ENCODE results near the gene NSL1.
A peak's percentile ranks its signal among the peaks of the same experiment; 100 is the strongest.

NSL1 gene

DNA sequence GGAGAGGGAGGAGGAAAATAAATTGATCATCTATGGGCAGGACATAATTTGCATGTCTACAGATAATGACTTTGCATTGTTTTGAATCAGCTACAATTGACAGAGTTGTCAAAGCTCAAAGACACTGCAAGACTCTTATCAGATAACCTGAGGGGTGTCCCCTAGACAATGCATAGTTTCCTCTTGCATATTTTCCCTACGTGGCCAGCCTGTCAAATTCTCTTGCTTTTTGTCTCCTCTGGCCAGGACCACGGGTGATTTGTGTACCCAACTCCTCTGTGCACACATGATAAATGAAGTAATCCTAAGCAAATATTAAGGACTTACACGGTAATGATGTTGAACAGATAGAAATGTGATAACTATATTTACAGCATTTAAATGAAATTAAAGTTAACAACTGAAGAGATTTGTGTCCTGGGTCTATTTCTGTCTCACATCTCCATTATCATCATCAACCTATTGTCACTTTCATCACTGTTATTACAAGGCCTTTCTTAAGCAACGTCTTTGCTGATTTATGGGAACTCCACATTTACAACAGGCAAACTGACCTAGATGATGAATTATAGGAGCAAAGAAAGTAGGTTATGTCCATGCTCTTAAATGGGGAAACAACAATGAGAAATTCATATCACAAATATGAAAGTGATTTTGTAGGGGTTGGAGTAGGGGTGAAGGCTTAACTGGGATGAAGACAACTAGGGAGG is 110.7 kb downstream of the NSL1 start:
- no peak for DNase-seq

DNA sequence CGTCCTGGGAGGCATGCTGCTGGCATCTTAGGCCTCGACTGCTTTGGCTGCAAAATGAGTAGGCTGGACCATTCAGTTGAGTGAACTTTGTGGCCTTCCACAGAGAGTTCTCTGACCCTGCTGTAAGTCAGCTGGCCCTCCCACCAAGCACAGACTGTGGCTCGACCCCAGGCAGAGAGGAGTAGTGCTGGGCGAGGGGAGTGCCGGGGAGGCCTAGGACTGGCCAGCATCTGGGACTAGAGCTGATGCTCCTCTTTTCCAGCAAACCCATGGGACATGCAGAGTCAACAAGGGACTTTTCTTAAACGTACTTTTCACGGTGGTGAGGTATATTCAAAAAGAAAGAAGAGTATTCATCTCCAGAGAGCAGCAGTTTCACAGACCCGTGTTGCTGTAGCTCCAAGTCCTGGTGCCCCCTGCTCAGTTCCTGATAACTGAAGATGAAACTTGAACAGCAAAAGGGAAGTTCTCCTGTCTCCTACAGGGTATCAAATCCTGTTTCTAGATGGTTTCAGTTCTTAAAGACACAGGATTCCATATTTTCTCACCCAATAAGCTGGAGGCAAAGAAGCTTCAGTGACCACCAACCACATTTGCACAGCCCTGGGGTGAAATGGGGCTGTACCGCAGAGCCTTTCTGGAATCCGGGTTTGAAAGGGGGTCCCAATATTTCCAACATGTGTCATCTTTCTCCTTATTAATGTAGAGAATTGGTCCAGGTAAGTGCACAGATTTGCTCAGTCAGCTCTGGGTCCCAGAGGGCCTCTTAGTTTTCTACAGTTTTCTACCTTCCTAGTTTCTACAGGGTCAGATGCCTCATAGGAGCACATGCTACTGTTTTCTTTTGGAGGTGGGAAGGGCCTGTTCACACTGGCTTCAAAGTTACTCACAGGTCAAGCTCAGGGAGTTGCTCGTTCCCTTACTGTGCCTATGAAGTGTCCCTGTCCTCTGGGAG is 112.8 kb downstream of the NSL1 start:
- DNase-seq, result peak; percentile 2

DNA sequence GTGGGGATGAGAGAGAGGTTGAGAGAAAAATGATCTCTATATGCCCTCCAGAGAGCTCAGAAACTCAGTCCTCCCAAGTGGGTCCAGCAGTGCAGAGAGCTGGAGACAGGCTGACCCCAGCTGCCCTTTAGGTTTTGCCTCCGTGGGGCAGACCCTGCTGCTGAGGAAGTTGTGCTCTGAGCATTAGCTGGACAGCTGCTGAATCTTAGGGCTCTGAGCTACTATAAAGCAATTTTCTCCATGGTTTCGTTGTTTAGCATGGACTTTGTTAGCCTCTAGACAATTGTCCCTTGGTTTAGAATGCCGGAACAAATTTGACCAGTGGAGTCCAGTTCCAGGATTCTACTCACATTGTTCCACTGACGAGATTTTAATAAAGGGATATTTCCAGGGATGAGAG is 114.0 kb downstream of the NSL1 start:
- no peak for DNase-seq

- no peak for DNase-seq
Measured at GRCh38 chr1:212677136-212677535, 114.4 kb downstream of the NSL1 start.
